NCI-H1417 treated with DMSO at 0.1 percent for 48 hours (cell line): ENCODE measurements around the gene PHF10.
"Not testable (repeated sequence)": the region's sequence is repeated elsewhere in the genome, so short reads cannot be mapped to it uniquely, and the experiment has no call there.

Experiments used
- DNase-seq: peaks from one replicate; lab custom pipeline; 2025; lab: John Stamatoyannopoulos, UW

Gene PHF10

GRCh38 chr6:169723200-169723909, 945 bp downstream of the PHF10 start:
- no peak for DNase-seq

GRCh38 chr6:169722362-169723199, 1.7 kb downstream of the PHF10 start:
- no peak for DNase-seq

- DNase-seq, result no peak
Measured at GRCh38 chr6:169720207-169720855, 4.0 kb downstream of the PHF10 start.

- DNase-seq, result no peak
Measured at GRCh38 chr6:169719117-169719516, 5.2 kb downstream of the PHF10 start.

- DNase-seq, result no peak
Measured at GRCh38 chr6:169714595-169714994, 9.7 kb downstream of the PHF10 start.

- DNase-seq, result no peak
Measured at GRCh38 chr6:169714178-169714577, 10.1 kb downstream of the PHF10 start.

GRCh38 chr6:169710009-169710408, 14.3 kb downstream of the PHF10 start:
- no peak for DNase-seq

- no peak for DNase-seq
Measured at GRCh38 chr6:169709293-169709692, 15.0 kb downstream of the PHF10 start.

GRCh38 chr6:169707772-169708171, 16.5 kb downstream of the PHF10 start:
- DNase-seq, result no peak

- DNase-seq, result no peak
Measured at GRCh38 chr6:169702840-169703246, 21.5 kb downstream of the PHF10 start.

GRCh38 chr6:169701954-169702839, 22.1 kb downstream of the PHF10 start, which contains the start of the genes C6orf120 and WDR27:
Gene C6orf120 (plus strand): TSS chr6:169702126. CDS start chr6:169702460, 334 bp downstream.
Gene WDR27 (minus strand): TSS chr6:169702029. CDS start chr6:169689005, 13,024 bp downstream.
- peak; percentile 88 for DNase-seq

- DNase-seq, result no peak
Measured at GRCh38 chr6:169701311-169701953, 22.9 kb downstream of the PHF10 start.

GRCh38 chr6:169700296-169700695, 24.0 kb downstream of the PHF10 start:
- DNase-seq, result no peak

- DNase-seq, result not testable (repeated sequence)
Measured at GRCh38 chr6:169697115-169697514, 27.2 kb downstream of the PHF10 start.

- DNase-seq, result no peak
Measured at GRCh38 chr6:169695131-169695530, 29.2 kb downstream of the PHF10 start.

GRCh38 chr6:169692516-169692915, 31.8 kb downstream of the PHF10 start:
- no peak for DNase-seq

GRCh38 chr6:169691260-169691659, 33.0 kb downstream of the PHF10 start:
- no peak for DNase-seq

GRCh38 chr6:169689287-169689686, 35.0 kb downstream of the PHF10 start:
- DNase-seq, result no peak

- DNase-seq, result no peak
Measured at GRCh38 chr6:169685860-169686259, 38.4 kb downstream of the PHF10 start.

- no peak for DNase-seq
Measured at GRCh38 chr6:169684056-169684455, 40.2 kb downstream of the PHF10 start.

GRCh38 chr6:169678342-169678741, 46.0 kb downstream of the PHF10 start:
- DNase-seq, result no peak
